Ramos (cell line): Measurements from ENCODE around the gene RFX3.
"Not testable (repeated sequence)": the region's sequence is repeated elsewhere in the genome, so short reads cannot be mapped to it uniquely, and the experiment has no call there.

ENCODE experiments used
- in situ Hi-C: fragments of 300-500 bp; cut with MboI; formaldehyde crosslinking; loops from one replicate; pipeline ENCODE4 v1.14.3; 2022; ENCODE audit warnings: low sequenced_read_pairs; ENCODE audit not compliant: unreplicated experiment

The RFX3 gene

DNA sequence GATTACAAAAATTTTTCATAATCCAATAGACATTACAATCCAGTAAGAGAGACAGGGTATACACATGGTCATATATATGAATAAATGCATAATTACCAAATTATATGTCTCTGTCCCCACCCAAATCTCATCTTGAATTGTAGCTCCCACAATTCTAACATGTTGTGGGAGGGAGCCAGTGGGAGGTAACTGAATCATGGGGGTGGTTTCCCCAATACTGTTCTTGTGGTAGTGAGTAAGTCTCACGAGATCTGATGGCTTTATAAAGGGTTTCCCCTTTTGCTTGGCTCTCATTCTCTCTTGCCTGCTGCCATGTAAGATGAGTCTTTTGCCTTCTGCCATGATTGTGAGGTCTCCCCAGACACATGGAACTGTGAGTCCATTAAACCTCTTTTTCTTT, 221.4 kb downstream of the RFX3 start:
- in situ Hi-C loops: not testable (repeated sequence)

DNA sequence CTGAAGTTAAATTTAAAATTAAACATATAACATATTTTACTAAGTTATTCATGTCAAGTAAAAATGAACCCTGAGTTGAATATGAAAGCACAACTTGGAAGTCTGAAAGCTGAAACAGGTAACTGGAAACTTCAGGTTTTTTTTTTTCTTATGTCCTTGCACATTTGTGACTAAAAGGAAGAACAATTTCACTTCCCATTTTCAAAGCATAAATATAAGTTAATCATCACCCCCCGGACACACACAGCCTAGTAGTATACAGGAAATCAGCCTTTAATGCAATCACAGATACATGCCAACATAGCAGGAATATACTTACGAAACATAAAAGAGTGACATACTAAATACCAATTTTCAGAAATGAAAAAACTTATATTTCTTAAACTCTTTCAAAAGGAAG, 225.9 kb downstream of the RFX3 start:
- in situ Hi-C loops: no loop called here

- in situ Hi-C loops: no loop called here
These were observed 229.3 kb downstream of the RFX3 start for GRCh38 chr9:3296536-3296935.

DNA sequence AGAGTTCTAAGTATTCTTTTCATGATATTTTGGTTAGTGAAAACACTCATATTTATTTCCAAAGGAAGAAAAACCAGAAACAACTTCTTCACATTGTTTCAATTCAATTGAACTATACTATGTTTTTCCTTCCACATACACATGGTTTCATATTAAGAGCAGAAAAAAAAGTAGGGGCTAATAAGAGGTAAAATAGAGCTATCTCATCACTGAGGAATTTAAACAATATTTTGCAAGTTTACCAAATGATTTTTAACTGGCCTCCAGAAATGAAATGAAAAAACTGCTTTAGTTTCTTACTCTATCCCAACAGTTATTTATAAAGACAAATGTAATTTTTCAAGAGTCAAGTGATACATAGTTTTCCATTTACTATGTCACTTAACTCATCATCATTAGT, 233.5 kb downstream of the RFX3 start:
- in situ Hi-C loops: no loop called here

DNA sequence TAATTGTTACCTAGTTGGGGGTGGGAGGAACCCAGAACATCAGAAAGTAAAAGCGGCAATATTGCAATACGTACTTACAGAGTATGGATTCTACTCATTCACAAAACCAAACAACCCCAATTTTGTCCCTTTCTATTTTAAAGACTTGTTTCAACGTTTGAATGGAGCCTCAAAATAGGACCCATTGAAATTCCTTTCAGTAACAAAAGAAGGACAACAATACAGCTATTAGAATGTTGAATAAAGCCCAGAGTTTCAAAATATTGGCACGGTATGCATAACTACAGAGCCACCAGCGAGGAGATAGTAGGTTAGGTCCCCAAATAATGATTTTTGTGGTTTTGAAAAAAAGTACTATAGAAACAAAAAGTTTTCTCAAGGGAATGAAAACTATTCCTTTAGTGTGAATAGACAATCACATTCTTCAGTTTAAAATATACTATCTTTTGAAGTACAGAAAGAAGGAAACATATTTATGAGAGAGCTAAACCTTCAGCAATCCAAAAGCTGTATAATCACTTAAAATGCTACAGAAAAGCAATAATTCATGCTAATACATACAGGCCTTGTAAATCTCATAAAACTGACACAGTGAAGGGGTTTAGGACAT, 235.5 kb downstream of the RFX3 start:
- in situ Hi-C loops: no loop called here

- in situ Hi-C loops: no loop called here
These were observed 237.1 kb downstream of the RFX3 start for GRCh38 chr9:3288686-3289085.

- in situ Hi-C loops: no loop called here
These were observed 240.2 kb downstream of the RFX3 start for GRCh38 chr9:3285365-3286161.

DNA sequence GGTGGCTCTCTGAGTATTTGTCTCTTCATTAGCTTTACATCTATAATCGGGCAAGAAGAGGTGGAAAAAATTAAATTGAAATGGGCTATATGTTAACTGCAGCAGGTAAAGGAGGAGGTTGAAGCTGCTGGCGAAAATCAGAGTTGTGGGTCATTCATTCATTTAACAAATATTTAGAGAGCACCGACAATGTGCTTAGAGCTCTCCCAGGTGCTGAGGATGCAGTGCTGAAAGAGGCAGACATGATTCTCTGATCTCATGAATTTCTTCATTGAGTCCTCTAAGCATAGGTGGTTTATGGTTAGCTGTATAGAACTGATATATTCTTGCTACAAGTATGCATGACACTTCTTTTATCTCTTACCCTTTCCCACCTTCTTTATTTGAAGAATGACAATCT, 243.4 kb downstream of the RFX3 start:
- in situ Hi-C loops: no loop called here

- in situ Hi-C loops: no loop called here
These were observed 244.4 kb downstream of the RFX3 start for GRCh38 chr9:3281399-3281798.

GRCh38 chr9:3277200-3277599, 248.6 kb downstream of the RFX3 start:
- in situ Hi-C loops: no loop called here

- in situ Hi-C loops: no loop called here
These were observed 254.2 kb downstream of the RFX3 start for GRCh38 chr9:3271581-3271980.

GRCh38 chr9:3271157-3271556, 254.6 kb downstream of the RFX3 start:
- in situ Hi-C loops: no loop called here

DNA sequence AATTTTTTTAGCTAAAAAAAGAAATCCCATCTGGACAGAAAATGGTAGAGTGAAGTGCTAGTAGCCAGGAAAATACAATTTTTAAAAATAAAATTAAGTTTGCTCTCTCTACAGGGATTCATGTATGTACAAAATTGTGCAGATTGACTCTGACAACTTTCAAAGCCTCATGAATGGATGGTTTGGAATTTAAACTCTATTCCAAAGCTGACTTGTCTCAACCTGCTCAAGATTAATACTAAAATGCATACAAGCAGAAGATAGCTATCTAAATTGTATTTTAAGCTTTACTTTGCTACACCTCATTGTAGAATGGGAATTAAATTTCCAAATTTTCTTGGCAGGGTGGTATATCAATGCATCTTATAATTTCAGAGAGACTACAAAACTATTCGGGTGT, 257.6 kb downstream of the RFX3 start:
- in situ Hi-C loops: no loop called here

DNA sequence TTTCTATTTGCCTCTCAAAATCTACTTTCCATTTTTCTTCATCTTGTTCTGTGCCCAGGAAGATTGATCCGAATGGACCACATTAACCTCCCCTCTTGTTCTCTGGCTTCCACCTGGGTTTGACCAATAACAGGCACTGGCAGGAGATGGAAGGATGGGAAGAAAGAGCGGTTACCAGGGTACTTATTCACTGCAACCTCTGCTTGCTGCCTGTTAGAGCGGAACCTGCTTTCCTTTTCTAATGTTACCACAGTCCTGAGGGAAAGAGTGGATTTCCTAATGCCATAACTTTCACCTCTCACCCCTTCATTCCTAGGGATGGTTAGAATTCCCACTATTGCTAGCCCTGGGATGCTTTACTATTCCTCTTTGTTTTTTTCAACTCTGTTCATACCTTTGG, 262.1 kb downstream of the RFX3 start:
- in situ Hi-C loops: no loop called here

- in situ Hi-C loops: no loop called here
These were observed 262.8 kb downstream of the RFX3 start for GRCh38 chr9:3262826-3263529.

- in situ Hi-C loops: no loop called here
These were observed 264.3 kb downstream of the RFX3 start for GRCh38 chr9:3261484-3261883.

DNA sequence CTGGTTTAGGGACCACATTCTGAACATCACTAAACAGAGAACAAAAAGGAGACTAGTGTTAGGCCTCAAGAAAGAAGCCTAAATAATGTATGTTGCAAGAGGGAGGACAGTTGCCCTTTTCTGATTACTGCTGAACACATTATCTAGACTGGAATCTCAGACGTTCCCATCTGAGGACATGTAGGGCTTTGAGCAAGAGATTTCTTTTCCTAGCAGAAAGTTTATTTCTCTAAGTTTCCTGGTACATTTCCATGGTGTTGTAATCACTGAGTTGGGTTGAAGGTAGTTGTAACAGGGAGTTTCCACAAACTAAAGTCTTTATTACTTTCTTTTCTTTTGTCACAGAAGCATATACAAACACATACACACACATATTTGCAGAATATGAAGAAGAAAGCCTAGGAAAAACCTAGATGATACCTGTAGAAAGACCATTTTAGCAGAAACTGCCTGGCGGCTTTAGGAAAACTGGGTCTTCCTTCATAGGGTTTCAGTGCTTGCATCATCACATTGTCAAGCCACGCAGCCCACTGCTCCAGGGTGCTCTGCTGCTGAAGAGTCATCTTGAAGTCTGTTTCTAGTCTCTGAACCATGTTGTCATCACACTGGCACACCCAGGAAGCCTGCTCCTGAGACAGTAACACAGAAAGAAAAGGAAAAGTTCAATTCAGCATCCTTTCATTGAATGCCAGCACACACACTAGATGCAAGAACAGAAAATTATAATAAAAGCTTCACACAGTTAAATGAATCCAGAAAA, 269.1 kb downstream of the RFX3 start:
- in situ Hi-C loops: no loop called here

DNA sequence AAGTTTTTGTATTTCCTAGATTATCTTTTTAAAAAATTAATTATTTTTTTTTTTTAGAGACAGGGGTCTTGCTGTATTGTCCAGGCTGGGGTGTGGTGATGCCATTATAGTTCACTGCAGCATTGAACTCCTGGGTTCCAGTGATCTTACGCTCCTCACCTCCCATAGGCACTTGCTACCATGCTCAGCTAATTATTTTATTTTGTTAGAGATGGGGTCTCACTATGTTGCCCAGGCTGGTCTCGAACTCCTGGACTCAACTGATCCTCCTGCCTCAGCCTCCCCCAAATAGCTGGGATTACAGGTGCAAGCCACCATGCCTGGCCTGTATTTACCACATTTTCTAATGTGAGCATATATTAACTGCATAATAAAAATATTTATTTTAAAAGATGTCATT, 274.5 kb downstream of the RFX3 start:
- in situ Hi-C loops: no loop called here

GRCh38 chr9:3250741-3251140, 275.1 kb downstream of the RFX3 start:
- in situ Hi-C loops: no loop called here

GRCh38 chr9:3247211-3247610, 278.6 kb downstream of the RFX3 start:
- in situ Hi-C loops: loop anchor here (25.0 kb wide), 1 partner anchor 865 kb away; no protein-coding TSS in a partner anchor

DNA sequence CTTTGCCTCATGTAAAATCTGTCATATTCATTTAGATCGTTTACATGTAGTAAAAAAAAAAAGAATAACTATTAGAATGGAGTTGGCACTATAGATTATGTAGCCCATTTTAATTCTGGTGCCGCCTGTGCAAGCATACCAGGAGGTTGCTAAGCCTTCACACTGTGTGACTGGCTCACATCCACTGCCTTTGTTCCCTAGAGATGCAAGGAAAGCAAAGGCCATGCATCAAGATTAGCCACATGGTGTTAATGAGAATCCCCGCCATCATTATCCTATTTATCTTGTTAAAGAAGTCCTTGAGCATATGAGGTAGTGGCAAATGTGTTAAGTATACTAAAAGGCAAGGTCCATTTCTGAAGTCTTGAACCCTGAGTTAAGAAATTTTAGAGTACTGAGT, 279.6 kb downstream of the RFX3 start:
- in situ Hi-C loops: loop anchor here (25.0 kb wide), 1 partner anchor 866 kb away; no protein-coding TSS in a partner anchor
